Measurements from ENCODE around the gene SLC6A17. TPM values are rescaled to one million over a fixed set of nuclear protein-coding genes. Genes with fewer than 3 reads are reported as not detected.

Gene SLC6A17
- polyA plus RNA-seq, 3 donors, result not detected

GRCh38 chr1:110242731-110243130 is 92.4 kb downstream of the SLC6A17 start:
- TF ChIP-seq CTCF (IDR thresholded peaks at IDR 0.05), result no peak
- Mint-ChIP-seq H3K27me3 (ENCODE audit: low read depth in 3 of 3) (peaks cover 6 to 10% (median 7%) of the 10 kb centered on the region in 3 donors), H3K4me3 (no peak overlapping the region), H3K4me1 (peaks cover 20% of the 10 kb centered on the region), H3K36me3 (no peaks in the 10 kb centered on the region), H3K9me3 (no peaks in the 10 kb centered on the region), H3K27ac (no peak overlapping the region)
- no peaks in the 10 kb centered on the region for H4K20me1 ChIP-seq (ENCODE audit: insufficient read depth, low read length)
- H3K9ac ChIP-seq (ENCODE audit: insufficient read depth, low read length, poor library complexity, severe bottlenecking), result no peak overlapping the region
- H3K27me3 ChIP-seq (ENCODE audit: control insufficient read depth in 2 of 2, insufficient read depth in 2 of 2, low read length in 2 of 2), result no peaks in the 10 kb centered on the region
- H2AFZ ChIP-seq (ENCODE audit: insufficient read depth, low read depth, low read length, poor library complexity, severe bottlenecking), result no peak overlapping the region
- H3K4me2 ChIP-seq (replicated peaks; ENCODE audit: extremely low read depth, low read length, poor library complexity, severe bottlenecking), result no peak overlapping the region
- no peak overlapping the region for H3K27ac ChIP-seq (ENCODE audit: low read depth in 1 of 2, low read length in 2 of 2)
- H3K79me2 ChIP-seq (ENCODE audit: insufficient read depth, low read length), result no peaks in the 10 kb centered on the region
- peaks cover 16 to 19% of the 10 kb centered on the region in 2 donors for H3K4me1 ChIP-seq (ENCODE audit: control insufficient read depth in 1 of 2, insufficient read depth in 2 of 2, low read length in 2 of 2)
- H3K4me3 ChIP-seq (replicated peaks in 1 of 3; ENCODE audit: low read depth in 2 of 3, low read length in 3 of 3), result no peak overlapping the region
- intact Hi-C loops (cut with micrococcal nuclease), result no loop called here
- H3K9me3 ChIP-seq (replicated peaks in 1 of 2; ENCODE audit: control insufficient read depth in 1 of 2, insufficient read depth in 1 of 2, low read length in 2 of 2), result no peaks in the 10 kb centered on the region
- no peaks in the 10 kb centered on the region for H3K36me3 ChIP-seq (replicated peaks in 1 of 2; ENCODE audit: control insufficient read depth in 1 of 2, insufficient read depth in 2 of 2, low read length in 2 of 2)
- 100% methylated on average over 4 of the region's 4 CpGs for WGBS (ENCODE audit: insufficient coverage)
- no peak for DNase-seq

- H3K4me3 ChIP-seq (replicated peaks in 1 of 3; ENCODE audit: low read depth in 2 of 3, low read length in 3 of 3), result no peak overlapping the region
- Mint-ChIP-seq H3K4me3 (no peak overlapping the region), H3K27me3 (ENCODE audit: low read depth in 3 of 3) (peaks cover 4 to 10% (median 6%) of the 10 kb centered on the region in 3 donors), H3K4me1 (peaks cover 20% of the 10 kb centered on the region), H3K9me3 (no peaks in the 10 kb centered on the region), H3K36me3 (no peaks in the 10 kb centered on the region), H3K27ac (peak overlapping the region in 1 of 7 donors; percentile 58)
- DNase-seq, result no peak
- no peak overlapping the region for H3K4me2 ChIP-seq (replicated peaks; ENCODE audit: extremely low read depth, low read length, poor library complexity, severe bottlenecking)
- 89% methylated on average over 5 of the region's 7 CpGs for WGBS (ENCODE audit: insufficient coverage)
- H3K36me3 ChIP-seq (replicated peaks in 1 of 2; ENCODE audit: control insufficient read depth in 1 of 2, insufficient read depth in 2 of 2, low read length in 2 of 2), result no peaks in the 10 kb centered on the region
- H3K4me1 ChIP-seq (ENCODE audit: control insufficient read depth in 1 of 2, insufficient read depth in 2 of 2, low read length in 2 of 2), result peaks cover 16 to 19% of the 10 kb centered on the region in 2 donors
- H3K9me3 ChIP-seq (replicated peaks in 1 of 2; ENCODE audit: control insufficient read depth in 1 of 2, insufficient read depth in 1 of 2, low read length in 2 of 2), result no peaks in the 10 kb centered on the region
- no peaks in the 10 kb centered on the region for H4K20me1 ChIP-seq (ENCODE audit: insufficient read depth, low read length)
- TF ChIP-seq CTCF (IDR thresholded peaks at IDR 0.05), result no peak
- H3K27ac ChIP-seq (ENCODE audit: low read depth in 1 of 2, low read length in 2 of 2), result no peak overlapping the region
- intact Hi-C loops (cut with micrococcal nuclease), result no loop called here
- no peaks in the 10 kb centered on the region for H3K27me3 ChIP-seq (ENCODE audit: control insufficient read depth in 2 of 2, insufficient read depth in 2 of 2, low read length in 2 of 2)
- no peak overlapping the region for H2AFZ ChIP-seq (ENCODE audit: insufficient read depth, low read depth, low read length, poor library complexity, severe bottlenecking)
- H3K79me2 ChIP-seq (ENCODE audit: insufficient read depth, low read length), result no peaks in the 10 kb centered on the region
- H3K9ac ChIP-seq (ENCODE audit: insufficient read depth, low read length, poor library complexity, severe bottlenecking), result no peak overlapping the region
Measured at GRCh38 chr1:110243146-110243545, 92.9 kb downstream of the SLC6A17 start.
